PC-3 (cell line): ENCODE data around the gene MAP3K20.

Experiments used
- CTCF ChIP-seq: fragments of 300-600 bp; sonication (generic); conservative IDR thresholded peaks from 2 replicates; pipeline ENCODE4 v1.5.1; 2017; ENCODE audit warnings: antibody characterized with exemption, low read depth, mild to moderate bottlenecking, low read length
- EZH2 ChIP-seq: fragments of 300-600 bp; sonication (generic); IDR thresholded peaks from one replicate; pipeline ENCODE4 v1.6.1; 2017; ENCODE audit warnings: antibody characterized with exemption, mild to moderate bottlenecking, low read length; ENCODE audit not compliant: unreplicated experiment

- TF ChIP-seq EZH2 (no peak), CTCF (no peak)
Measured at GRCh38 chr2:173119069-173119807, 43.6 kb downstream of the MAP3K20 start.
